PC-9 (cell line): ENCODE data around the gene SRGAP3.

Experiments used
- EZH2 ChIP-seq: fragments of 200-600 bp; sonication (generic); IDR thresholded peaks from 2 replicates; pipeline ENCODE4 v1.8.0; 2017; ENCODE audit warnings: antibody characterized with exemption, low read depth
- TF ChIP-seq, protein P1 (sequence below): fragments of 200-600 bp; sonication (generic); conservative IDR thresholded peaks from 2 replicates; pipeline ENCODE4 v1.6.1; 2017; ENCODE audit warnings: mixed run types, antibody characterized with exemption, mild to moderate bottlenecking, moderate library complexity

DNA sequence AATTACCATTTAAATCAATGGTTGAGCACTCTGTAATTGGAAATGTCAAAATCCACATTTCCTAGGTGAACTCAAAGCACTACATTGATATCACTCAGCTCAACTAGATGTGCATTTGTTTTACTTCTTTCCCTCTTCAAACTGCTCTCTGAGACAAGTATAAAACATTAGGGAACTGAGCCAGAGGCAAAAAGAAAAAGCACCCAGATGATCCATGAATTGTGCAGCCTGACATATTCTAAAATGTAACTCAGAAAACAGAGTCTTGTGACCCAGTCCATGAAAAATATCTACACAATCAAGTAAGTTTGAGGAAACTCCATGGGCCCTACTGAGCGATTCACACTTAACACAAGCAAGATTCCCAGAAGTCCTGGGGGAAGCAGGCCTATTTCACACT, 9.8 kb downstream of the SRGAP3 start:
- TF ChIP-seq, protein P1, sequence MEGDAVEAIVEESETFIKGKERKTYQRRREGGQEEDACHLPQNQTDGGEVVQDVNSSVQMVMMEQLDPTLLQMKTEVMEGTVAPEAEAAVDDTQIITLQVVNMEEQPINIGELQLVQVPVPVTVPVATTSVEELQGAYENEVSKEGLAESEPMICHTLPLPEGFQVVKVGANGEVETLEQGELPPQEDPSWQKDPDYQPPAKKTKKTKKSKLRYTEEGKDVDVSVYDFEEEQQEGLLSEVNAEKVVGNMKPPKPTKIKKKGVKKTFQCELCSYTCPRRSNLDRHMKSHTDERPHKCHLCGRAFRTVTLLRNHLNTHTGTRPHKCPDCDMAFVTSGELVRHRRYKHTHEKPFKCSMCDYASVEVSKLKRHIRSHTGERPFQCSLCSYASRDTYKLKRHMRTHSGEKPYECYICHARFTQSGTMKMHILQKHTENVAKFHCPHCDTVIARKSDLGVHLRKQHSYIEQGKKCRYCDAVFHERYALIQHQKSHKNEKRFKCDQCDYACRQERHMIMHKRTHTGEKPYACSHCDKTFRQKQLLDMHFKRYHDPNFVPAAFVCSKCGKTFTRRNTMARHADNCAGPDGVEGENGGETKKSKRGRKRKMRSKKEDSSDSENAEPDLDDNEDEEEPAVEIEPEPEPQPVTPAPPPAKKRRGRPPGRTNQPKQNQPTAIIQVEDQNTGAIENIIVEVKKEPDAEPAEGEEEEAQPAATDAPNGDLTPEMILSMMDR, result no peak
- no peak for TF ChIP-seq EZH2
